Gastrocnemius medialis (tissue), 4 donors: ENCODE measurements around the gene TMCC1. TPM values are rescaled to one million over a fixed set of nuclear protein-coding genes. Genes with fewer than 3 reads are reported as not detected.

Source experiments
- ATAC-seq, 2 donors: fragments of 150-250 bp; one replicate each; pipeline ENCODE4 v1.9.1; 2016
- DNase-seq, 2 donors: peaks; one replicate each; pipeline ENCODE4 v3.0.0-alpha.2; 2019
- H3K27ac ChIP-seq, 4 donors: fragments of 200-600 bp; sonication (generic); 1 replicate in 1 of 4; 2 replicates in 3 of 4; pipeline ENCODE4 v1.5.1; 2016 to 2018; ENCODE audit warnings: mild to moderate bottlenecking in 2 of 4, moderate library complexity in 1 of 4
- H3K27me3 ChIP-seq, 3 donors: fragments of 200-600 bp; sonication (generic) in 2 of 3; 1 replicate in 1 of 3; 2 replicates in 2 of 3; pipeline versions ENCODE4 v1.5.1 to v1.6.0; 2016 to 2019; ENCODE audit warnings: mild to moderate bottlenecking in 1 of 3, moderate library complexity in 1 of 3
- H3K36me3 ChIP-seq, 2 donors: fragments of 200-600 bp; sonication (generic) in 1 of 2; one replicate each; pipeline ENCODE4 v1.5.1; 2017 to 2018
- H3K4me1 ChIP-seq, 2 donors: fragments of 200-600 bp; sonication (generic) in 1 of 2; one replicate each; pipeline ENCODE4 v1.5.1; 2016 to 2017; ENCODE audit warnings: mild to moderate bottlenecking in 2 of 2
- H3K4me3 ChIP-seq, 4 donors: fragments of 200-600 bp; sonication (generic) in 3 of 4; 1 replicate in 1 of 4; 2 replicates in 3 of 4; pipeline ENCODE4 v1.5.1; 2016 to 2019; ENCODE audit warnings: mild to moderate bottlenecking in 2 of 4
- H3K9me3 ChIP-seq, 3 donors: fragments of 200-600 bp; sonication (generic) in 2 of 3; 1 replicate in 1 of 3; 2 replicates in 2 of 3; pipeline ENCODE4 v1.5.1; 2016 to 2019
- POLR2A ChIP-seq, 2 donors: fragments of 450-650 bp; IDR thresholded peaks; one replicate each; pipeline ENCODE4 v1.6.1; 2017; ENCODE audit warnings: antibody characterized with exemption in 2 of 2, mild to moderate bottlenecking in 2 of 2, moderate library complexity in 2 of 2
- in situ Hi-C, 4 donors: fragments of 200-750 bp; cut with MboI; loops; one replicate each; pipeline versions ENCODE4 v1.15.0 to v1.8.0; 2017; ENCODE audit warnings: low sequenced_read_pairs in 4 of 4
- intact Hi-C: fragments of 100-400 bp; cut with DNase I; formaldehyde crosslinking; loops from one replicate; pipeline ENCODE4 v1.15.1; 2023; ENCODE audit warnings: low total_unique reads
- total RNA-seq, 4 donors: library from RNA; depleted of rRNA; stranded (reverse); fragments of >200 nt; gene quantifications; one replicate each; pipeline versions ENCODE4 v1.1.0 to v1.2.3, GENCODE V29; 2016
- TF ChIP-seq, protein P1 (sequence below), 5 experiments: fragments of 450-650 bp in 3 of 5; fragments of 200-600 bp in 2 of 5; sonication (generic) in 2 of 5; IDR thresholded peaks in 4 of 5; conservative IDR thresholded peaks in 1 of 5; 1 replicate in 4 of 5; 2 replicates in 1 of 5; pipeline ENCODE4 v1.5.1; 2016 to 2019; ENCODE audit warnings: antibody characterized with exemption in 5 of 5, mild to moderate bottlenecking in 3 of 5, moderate library complexity in 3 of 5

The TMCC1 gene
- total RNA-seq, 4 donors from 2014 or later, result 18.8 to 24.7 (median 20.2) TPM

GRCh38 chr3:129616291-129616690 lies 277.2 kb downstream of the TMCC1 start:
- intact Hi-C loops, result no loop called here
- H3K27ac ChIP-seq, result peak overlapping the region; percentile 13 to 77 (median 69)
- ATAC-seq, result no peak

GRCh38 chr3:129615751-129616281 lies 277.7 kb downstream of the TMCC1 start:
- TF ChIP-seq, protein P1, sequence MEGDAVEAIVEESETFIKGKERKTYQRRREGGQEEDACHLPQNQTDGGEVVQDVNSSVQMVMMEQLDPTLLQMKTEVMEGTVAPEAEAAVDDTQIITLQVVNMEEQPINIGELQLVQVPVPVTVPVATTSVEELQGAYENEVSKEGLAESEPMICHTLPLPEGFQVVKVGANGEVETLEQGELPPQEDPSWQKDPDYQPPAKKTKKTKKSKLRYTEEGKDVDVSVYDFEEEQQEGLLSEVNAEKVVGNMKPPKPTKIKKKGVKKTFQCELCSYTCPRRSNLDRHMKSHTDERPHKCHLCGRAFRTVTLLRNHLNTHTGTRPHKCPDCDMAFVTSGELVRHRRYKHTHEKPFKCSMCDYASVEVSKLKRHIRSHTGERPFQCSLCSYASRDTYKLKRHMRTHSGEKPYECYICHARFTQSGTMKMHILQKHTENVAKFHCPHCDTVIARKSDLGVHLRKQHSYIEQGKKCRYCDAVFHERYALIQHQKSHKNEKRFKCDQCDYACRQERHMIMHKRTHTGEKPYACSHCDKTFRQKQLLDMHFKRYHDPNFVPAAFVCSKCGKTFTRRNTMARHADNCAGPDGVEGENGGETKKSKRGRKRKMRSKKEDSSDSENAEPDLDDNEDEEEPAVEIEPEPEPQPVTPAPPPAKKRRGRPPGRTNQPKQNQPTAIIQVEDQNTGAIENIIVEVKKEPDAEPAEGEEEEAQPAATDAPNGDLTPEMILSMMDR (IDR thresholded peaks at IDR 0.05 in 4 of 5, conservative IDR thresholded peaks at IDR 0.05 in 1 of 5), result no peak
- TF ChIP-seq POLR2A (IDR thresholded peaks at IDR 0.05), result no peak
- peak overlapping the region in 3 of 4 donors; percentile 62 to 77 (median 76) for H3K27ac ChIP-seq
- H3K9me3 ChIP-seq, result no peaks in the 10 kb centered on the region
- ATAC-seq (no peak), DNase-seq (no peak)
- H3K4me1 ChIP-seq, result peaks cover 11 to 20% of the 10 kb centered on the region in 2 donors
- in situ Hi-C loops, result loop anchor here in 1 of 4 donors (10.0 kb wide), 1 partner anchor 121 kb away; no protein-coding TSS in a partner anchor
- no peaks in the 10 kb centered on the region for H3K36me3 ChIP-seq
- no peaks in the 10 kb centered on the region for H3K27me3 ChIP-seq
- intact Hi-C loops, result no loop called here
- no peak overlapping the region for H3K4me3 ChIP-seq

More at GRCh38 chr3:129616291-129616690, 277.2 kb downstream of the TMCC1 start:
- DNase-seq, result no peak
- no peak for TF ChIP-seq POLR2A (IDR thresholded peaks at IDR 0.05)
- TF ChIP-seq, protein P1 (IDR thresholded peaks at IDR 0.05 in 4 of 5, conservative IDR thresholded peaks at IDR 0.05 in 1 of 5), result no peak
- Histone ChIP-seq H3K4me3 (no peak overlapping the region), H3K36me3 (no peaks in the 10 kb centered on the region), H3K4me1 (peaks cover 11 to 20% of the 10 kb centered on the region in 2 donors), H3K27me3 (no peaks in the 10 kb centered on the region), H3K9me3 (no peaks in the 10 kb centered on the region)
- in situ Hi-C loops, result loop anchor here in 1 of 4 donors (10.0 kb wide), 1 partner anchor 121 kb away; no protein-coding TSS in a partner anchor

- Histone ChIP-seq H3K27ac (peak overlapping the region; percentile 33 to 77 (median 69)), H3K4me1 (peaks cover 11 to 25% of the 10 kb centered on the region in 2 donors), H3K4me3 (no peak overlapping the region), H3K27me3 (no peaks in the 10 kb centered on the region), H3K9me3 (no peaks in the 10 kb centered on the region), H3K36me3 (no peaks in the 10 kb centered on the region)
- intact Hi-C loops, result no loop called here
- in situ Hi-C loops, result loop anchor here in 1 of 4 donors (10.0 kb wide), 1 partner anchor 120 kb away; no protein-coding TSS in a partner anchor
- peak; percentile 37 to 48 for ATAC-seq
- no peak for DNase-seq
- TF ChIP-seq, protein P1 (IDR thresholded peaks at IDR 0.05 in 4 of 5, conservative IDR thresholded peaks at IDR 0.05 in 1 of 5), result no peak
- TF ChIP-seq POLR2A (IDR thresholded peaks at IDR 0.05), result peak in 1 of 2 donors; percentile 32
Observed at GRCh38 chr3:129614927-129615363, 278.6 kb downstream of the TMCC1 start.

DNA sequence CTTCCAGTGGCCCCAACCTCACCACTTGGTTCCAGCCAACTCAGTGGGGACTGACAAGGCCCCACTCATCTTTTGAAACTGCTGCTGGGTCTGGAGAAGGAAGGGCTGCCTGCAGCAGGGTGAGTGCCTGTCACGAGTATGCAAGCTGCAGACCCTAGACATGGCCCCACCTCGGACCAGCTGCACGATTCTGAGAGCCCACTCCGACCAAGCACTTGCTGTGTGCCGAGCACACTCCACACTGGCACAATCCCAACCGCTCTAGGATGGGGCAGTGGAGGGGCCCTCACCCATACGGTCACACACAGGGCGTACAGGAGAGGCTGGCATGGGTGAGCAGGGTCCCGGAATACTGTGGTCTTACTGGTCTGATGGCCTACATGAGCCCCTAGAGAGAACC lies 279.1 kb downstream of the TMCC1 start:
- ATAC-seq (no peak), DNase-seq (no peak)
- TF ChIP-seq POLR2A (IDR thresholded peaks at IDR 0.05), result no peak
- TF ChIP-seq, protein P1 (IDR thresholded peaks at IDR 0.05 in 4 of 5, conservative IDR thresholded peaks at IDR 0.05 in 1 of 5), result no peak
- Histone ChIP-seq H3K4me3 (no peak overlapping the region), H3K4me1 (peaks cover 11 to 28% of the 10 kb centered on the region in 2 donors), H3K36me3 (no peaks in the 10 kb centered on the region), H3K27ac (peak overlapping the region in 3 of 4 donors; percentile 27 to 77 (median 76)), H3K9me3 (no peaks in the 10 kb centered on the region), H3K27me3 (no peaks in the 10 kb centered on the region)
- intact Hi-C loops (no loop called here), in situ Hi-C loops (loop anchor here in 1 of 4 donors (10.0 kb wide), 1 partner anchor 120 kb away; no protein-coding TSS in a partner anchor)
